SK-N-SH (cell line): ENCODE data around the gene TCTN1. TPM values are rescaled to one million over a fixed set of nuclear protein-coding genes. Genes with fewer than 3 reads are reported as not detected.

Experiments
- CTCF ChIA-PET: fragments of 300-600, 350-600 bp; formaldehyde crosslinking; extraction: SDS; loops from one replicate; lab custom pipeline; 2021; lab: Yijun Ruan, JAX
- POLR2A ChIA-PET: fragments of 350-600 bp; sonication (Branson Sonifier 250); formaldehyde crosslinking; extraction: SDS; loops from one replicate; lab custom pipeline; 2020; ENCODE audit warnings: antibody characterized with exemption, inconsistent platforms; lab: Yijun Ruan, JAX
- DNase-seq: peaks from one replicate; pipeline ENCODE4 v3.0.0; 2012
- H2AFZ ChIP-seq: fragments of 200-600 bp; sonication (generic); 2 replicates; pipeline ENCODE4 v1.8.1; 2016; ENCODE audit warnings: antibody characterized with exemption, mild to moderate bottlenecking, low read depth
- H3F3A ChIP-seq: fragments of 200-600 bp; sonication (generic); replicated peaks from 2 replicates; pipeline ENCODE3; 2016; ENCODE audit warnings: antibody characterized with exemption, mild to moderate bottlenecking; ENCODE audit not compliant: insufficient read depth
- H3K27ac ChIP-seq, 2 experiments: fragments of 200-500 bp in 1 of 2; fragments of 200-600 bp in 1 of 2; sonication (Bioruptor generic) in 1 of 2; sonication (generic), shearing (Covaris generic) in 1 of 2; 2 replicates each; pipeline versions ENCODE4 v1.5.1 to v1.6.1; 2014 to 2016; ENCODE audit warnings: low read depth in 2 of 2, inconsistent platforms in 1 of 2, low read length in 1 of 2, mild to moderate bottlenecking in 1 of 2, mixed read lengths in 1 of 2
- H3K27me3 ChIP-seq: fragments of 200-600 bp; sonication (generic), shearing (Covaris generic); 2 replicates; pipeline ENCODE4 v1.6.1; 2016; ENCODE audit warnings: mixed run types; ENCODE audit not compliant: insufficient read depth
- H3K36me3 ChIP-seq, 2 experiments: fragments of 200-500 bp in 1 of 2; fragments of 200-600 bp in 1 of 2; sonication (Bioruptor generic) in 1 of 2; sonication (generic) in 1 of 2; replicated peaks in 1 of 2; 2 replicates each; pipeline versions ENCODE3 to v1.5.1; 2014 to 2016; ENCODE audit warnings: low read length in 1 of 2, mild to moderate bottlenecking in 1 of 2; ENCODE audit not compliant: insufficient read depth in 2 of 2, control insufficient read depth in 1 of 2
- H3K4me1 ChIP-seq, 2 experiments: fragments of 200-500 bp in 1 of 2; fragments of 200-600 bp in 1 of 2; sonication (Bioruptor generic) in 1 of 2; sonication (generic), shearing (Covaris generic) in 1 of 2; 2 replicates each; pipeline versions ENCODE4 v1.5.1 to v1.6.1; 2014 to 2016; ENCODE audit warnings: low read depth in 1 of 2, low read length in 1 of 2, mixed run types in 1 of 2; ENCODE audit not compliant: insufficient read depth in 2 of 2, control insufficient read depth in 1 of 2
- H3K4me2 ChIP-seq: fragments of 200-600 bp; sonication (generic), shearing (Covaris generic); 2 replicates; pipeline ENCODE4 v1.6.1; 2017; ENCODE audit warnings: mixed run types
- H3K4me3 ChIP-seq, 2 experiments: fragments of 200-500 bp in 1 of 2; fragments of 200-600 bp in 1 of 2; sonication (Bioruptor generic) in 1 of 2; sonication (generic), shearing (Covaris generic) in 1 of 2; 2 replicates each; pipeline versions ENCODE4 v1.5.1 to v1.8.1; 2014 to 2016; ENCODE audit warnings: low read depth in 2 of 2, inconsistent platforms in 1 of 2, low read length in 1 of 2, mild to moderate bottlenecking in 1 of 2, mixed read lengths in 1 of 2, moderate library complexity in 1 of 2
- H3K79me2 ChIP-seq: fragments of 200-600 bp; sonication (generic); 2 replicates; pipeline ENCODE4 v1.8.1; 2017; ENCODE audit warnings: mild to moderate bottlenecking; ENCODE audit not compliant: insufficient read depth
- H3K9ac ChIP-seq: fragments of 200-600 bp; sonication (generic); 2 replicates; pipeline ENCODE4 v1.6.1; 2017; ENCODE audit warnings: mixed run types
- H3K9me2 ChIP-seq: fragments of 200-600 bp; sonication (generic); 2 replicates; pipeline ENCODE4 v1.6.1; 2017; ENCODE audit warnings: mixed run types
- H3K9me3 ChIP-seq: fragments of 200-600 bp; sonication (generic); 2 replicates; pipeline ENCODE4 v1.6.1; 2017; ENCODE audit warnings: mixed run types, mild to moderate bottlenecking, moderate library complexity
- H4K20me1 ChIP-seq: fragments of 200-600 bp; sonication (generic); 2 replicates; pipeline ENCODE4 v1.6.1; 2017; ENCODE audit warnings: mild to moderate bottlenecking, mixed run types; ENCODE audit not compliant: insufficient read depth
- ELF1 ChIP-seq: IDR thresholded peaks from 2 replicates; pipeline ENCODE4 v1.4.0; 2012
- EP300 ChIP-seq, 2 experiments: IDR thresholded peaks; 2 replicates each; pipeline versions ENCODE4 v1.4.0 to v1.6.1; 2012; ENCODE audit warnings: borderline replicate concordance in 1 of 2, low read depth in 1 of 2, low read length in 1 of 2
- EZH2phosphoT487 ChIP-seq: fragments of 200-600 bp; sonication (generic); IDR thresholded peaks from 2 replicates; pipeline ENCODE4 v1.6.1; 2017; ENCODE audit warnings: low read depth, mixed run types, mild to moderate bottlenecking, antibody characterized with exemption, moderate library complexity, borderline replicate concordance
- GABPA ChIP-seq: IDR thresholded peaks from 2 replicates; pipeline ENCODE4 v1.4.0; 2012; ENCODE audit warnings: low read depth, mild to moderate bottlenecking
- GATA2 ChIP-seq: sonication (generic); formaldehyde crosslinking; IDR thresholded peaks from 2 replicates; pipeline ENCODE4 v1.5.0; 2020; ENCODE audit warnings: mild to moderate bottlenecking, missing genetic modification reagents
- IRF3 ChIP-seq: fragments of 150-350 bp; IDR thresholded peaks from 2 replicates; pipeline ENCODE4 v1.6.1; 2016; ENCODE audit warnings: mild to moderate bottlenecking, low read depth, low read length
- JUND ChIP-seq: IDR thresholded peaks from 2 replicates; pipeline ENCODE4 v1.4.0; 2012
- MAX ChIP-seq: IDR thresholded peaks from 2 replicates; pipeline ENCODE4 v1.4.0; 2012; ENCODE audit warnings: low read depth
- MXI1 ChIP-seq: IDR thresholded peaks from 2 replicates; pipeline ENCODE4 v1.6.1; 2012; ENCODE audit warnings: mild to moderate bottlenecking, low read depth, low read length, improper control_type of control experiment
- PBX3 ChIP-seq: IDR thresholded peaks from 2 replicates; pipeline ENCODE4; 2012
- POLR2AphosphoS5 ChIP-seq: IDR thresholded peaks from 2 replicates; pipeline ENCODE4 v1.6.1; 2012; ENCODE audit warnings: low read depth, low read length
- RCOR1 ChIP-seq: fragments of 150-350 bp; IDR thresholded peaks from 2 replicates; pipeline ENCODE4 v1.6.1; 2017; ENCODE audit warnings: antibody characterized with exemption, low read length
- RFX5 ChIP-seq: IDR thresholded peaks from 2 replicates; pipeline ENCODE4 v1.6.1; 2012; ENCODE audit warnings: mild to moderate bottlenecking, improper control_type of control experiment, low read length
- RXRA ChIP-seq: IDR thresholded peaks from 2 replicates; pipeline ENCODE4 v1.4.0; 2012; ENCODE audit warnings: low read depth, mild to moderate bottlenecking, borderline replicate concordance
- SIN3A ChIP-seq: IDR thresholded peaks from 2 replicates; pipeline ENCODE4 v1.6.1; 2012; ENCODE audit warnings: low read depth, mild to moderate bottlenecking, low read length, moderate library complexity, borderline replicate concordance
- SMC3 ChIP-seq: IDR thresholded peaks from 2 replicates; pipeline ENCODE4 v1.6.1; 2012; ENCODE audit warnings: low read depth, low read length, improper control_type of control experiment
- TCF12 ChIP-seq: IDR thresholded peaks from 2 replicates; pipeline ENCODE4 v1.4.0; 2012
- USF2 ChIP-seq: fragments of 150-350 bp; IDR thresholded peaks from 2 replicates; pipeline ENCODE4 v1.6.1; 2017; ENCODE audit warnings: antibody characterized with exemption, low read length, low read depth, borderline replicate concordance
- WGBS: methylation state at CpG from one replicate; pipeline ENCODE4 v1.1.6; 2017; ENCODE audit warnings: low lambda C conversion rate; 5-methylcytosine and 5-hydroxymethylcytosine counted together
- polyA plus RNA-seq, 3 experiments: library from polyadenylated mRNA; depleted of rRNA; stranded (reverse); fragments of >200 nt; gene quantifications; 2 replicates each; pipeline ENCODE4 v1.2.3, GENCODE V29; 2012

The TCTN1 gene
- polyA plus RNA-seq, 1 of the 3 experiments (the other 2 are of a cell fraction): 40.2 TPM

- POLR2A ChIA-PET: no interaction called here
- H3K4me2 ChIP-seq: no peak overlapping the region
- no peaks in the 10 kb centered on the region for H3K36me3 ChIP-seq
- no peak overlapping the region for H3K4me3 ChIP-seq
- TF ChIP-seq SMC3: no peak
- TF ChIP-seq JUND: no peak
- no peak for TF ChIP-seq EP300 (IDR thresholded peaks at IDR 0.05; ENCODE audit: borderline replicate concordance in 1 of 2, low read depth in 1 of 2, low read length in 1 of 2)
- TF ChIP-seq RXRA: no peak
- no peak for TF ChIP-seq POLR2AphosphoS5
- TF ChIP-seq GABPA: no peak
- TF ChIP-seq, all 33 proteins: peak for 0
- Histone ChIP-seq H3K4me1 (peaks cover 0 to 3% of the 10 kb centered on the region in 2 experiments; a peak in 1 of 4 replicates), H2AFZ (no peak overlapping the region), H3F3A (no peaks in the 10 kb centered on the region), H4K20me1 (no peaks in the 10 kb centered on the region), H3K9me2 (no peaks in the 10 kb centered on the region), H3K79me2 (no peaks in the 10 kb centered on the region), H3K27ac (no peak overlapping the region), H3K9ac (no peak overlapping the region), H3K27me3 (no peaks in the 10 kb centered on the region), H3K9me3 (0 out of 2 replicates have a peak, but pooled peaks cover 5% of the 10 kb centered on the region)
- DNase-seq: no peak
- 77% methylated on average over 4 of the region's 5 CpGs for WGBS
- CTCF ChIA-PET: no interaction called here
Observed at GRCh38 chr12:110677206-110677911, 63.4 kb downstream of the TCTN1 start.

GRCh38 chr12:110677982-110678381 is 64.1 kb downstream of the TCTN1 start:
- ChIA-PET POLR2A (no interaction called here), CTCF (no interaction called here)
- WGBS: 60% methylated on average over 3 of the region's 4 CpGs
- no peak overlapping the region for H3K4me3 ChIP-seq
- no peaks in the 10 kb centered on the region for H3K79me2 ChIP-seq
- no peaks in the 10 kb centered on the region for H3F3A ChIP-seq
- no peak overlapping the region for H2AFZ ChIP-seq
- H3K9me3 ChIP-seq: 0 out of 2 replicates have a peak, but pooled peaks cover 5% of the 10 kb centered on the region
- H3K4me1 ChIP-seq: peaks cover 0 to 3% of the 10 kb centered on the region in 2 experiments; a peak in 1 of 4 replicates
- no peak overlapping the region for H3K4me2 ChIP-seq
- no peaks in the 10 kb centered on the region for H4K20me1 ChIP-seq
- H3K27me3 ChIP-seq: no peaks in the 10 kb centered on the region
- DNase-seq: no peak
- no peak overlapping the region for H3K27ac ChIP-seq
- H3K9ac ChIP-seq: no peak overlapping the region
- H3K9me2 ChIP-seq: no peaks in the 10 kb centered on the region
- TF ChIP-seq GABPA: no peak
- no peak for TF ChIP-seq TCF12
- no peak for TF ChIP-seq PBX3
- TF ChIP-seq RFX5: no peak
- TF ChIP-seq EZH2phosphoT487: no peak
- H3K36me3 ChIP-seq: no peaks in the 10 kb centered on the region

GRCh38 chr12:110679201-110679600 is 65.3 kb downstream of the TCTN1 start:
- Histone ChIP-seq H3K4me1 (peaks cover 0 to 3% of the 10 kb centered on the region in 2 experiments; a peak in 1 of 4 replicates), H3K79me2 (no peaks in the 10 kb centered on the region), H3K9me2 (no peaks in the 10 kb centered on the region), H3K27me3 (no peaks in the 10 kb centered on the region), H3K9me3 (0 out of 2 replicates have a peak, but pooled peaks cover 5% of the 10 kb centered on the region), H3K36me3 (no peaks in the 10 kb centered on the region), H3K9ac (no peak overlapping the region), H3F3A (no peaks in the 10 kb centered on the region), H4K20me1 (no peaks in the 10 kb centered on the region), H3K27ac (no peak overlapping the region), H2AFZ (no peak overlapping the region), H3K4me3 (no peak overlapping the region), H3K4me2 (no peak overlapping the region)
- no peak for DNase-seq
- ChIA-PET POLR2A (no interaction called here), CTCF (interaction anchor here (1.8 kb wide), 1 partner anchor 13 kb away, joined by 5 read pairs; no protein-coding TSS in a partner anchor)
- WGBS: 87% methylated on average over 10 of the region's 12 CpGs
- TF ChIP-seq ELF1 (no peak), USF2 (no peak), GATA2 (CRISPR knock-in tag) (no peak), RCOR1 (no peak), SIN3A (no peak), POLR2AphosphoS5 (no peak), PBX3 (no peak), IRF3 (no peak), MAX (no peak), MXI1 (no peak)
